ENCODE data around the gene NRL. TPM values are rescaled to one million over a fixed set of nuclear protein-coding genes. Genes with fewer than 3 reads are reported as not detected.

Gene NRL
- total RNA-seq, 1 experiment from 2014 or later: 0.66 TPM

- Histone ChIP-seq H3K4me3 (replicated peaks in 1 of 2; ENCODE audit: low read depth in 1 of 2, low read length in 2 of 2) (no peak overlapping the region), H3K79me2 (ENCODE audit: insufficient read depth, low read length) (no peaks in the 10 kb centered on the region), H3K4me1 (ENCODE audit: control insufficient read depth in 1 of 2, insufficient read depth in 2 of 2, low read length in 2 of 2) (peaks cover 4 to 5% of the 10 kb centered on the region in 2 experiments; a peak in 3 of 4 replicates), H3K27me3 (ENCODE audit: insufficient read depth, low read length) (no peaks in the 10 kb centered on the region), H3K27ac (ENCODE audit: low read depth, low read length) (no peak overlapping the region), H3K9ac (ENCODE audit: low read length) (no peak overlapping the region), H3K4me2 (ENCODE audit: low read length) (no peak overlapping the region), H3K9me3 (ENCODE audit: control insufficient read depth in 1 of 2, insufficient read depth in 1 of 2, low read depth in 1 of 2, low read length in 2 of 2) (peaks cover 0 to 5% of the 10 kb centered on the region in 2 experiments; a peak in 1 of 4 replicates), H2AFZ (ENCODE audit: low read depth, low read length, poor library complexity, severe bottlenecking) (no peak overlapping the region), H3K9me2 (ENCODE audit: insufficient read depth) (no peaks in the 10 kb centered on the region), H3K36me3 (ENCODE audit: control insufficient read depth in 1 of 2, insufficient read depth in 2 of 2, low read length in 2 of 2) (no peaks in the 10 kb centered on the region), H4K20me1 (ENCODE audit: insufficient read depth) (no peaks in the 10 kb centered on the region)
- RAD21 ChIA-PET (ENCODE audit: low non-redundant PET in 1 of 2, low total read pairs in 2 of 2, uncharacterized antibody in 2 of 2, unreplicated experiment in 2 of 2): no interaction called here
- DNase-seq (ENCODE audit: low read depth, low spot score) (no peak), ATAC-seq (no peak)
- intact Hi-C loops (cut with micrococcal nuclease): no loop called here
- TF ChIP-seq POLR2A (IDR thresholded peaks at IDR 0.05; ENCODE audit: borderline replicate concordance, extremely low read depth, insufficient read depth, insufficient read length) (no peak), EZH2 (IDR thresholded peaks at IDR 0.05) (no peak), JUND (IDR thresholded peaks at IDR 0.05) (no peak), CEBPB (IDR thresholded peaks at IDR 0.05; ENCODE audit: low read depth) (no peak), POLR2AphosphoS5 (IDR thresholded peaks at IDR 0.05; ENCODE audit: low read depth, low read length) (no peak)
- TF ChIP-seq, protein P1, sequence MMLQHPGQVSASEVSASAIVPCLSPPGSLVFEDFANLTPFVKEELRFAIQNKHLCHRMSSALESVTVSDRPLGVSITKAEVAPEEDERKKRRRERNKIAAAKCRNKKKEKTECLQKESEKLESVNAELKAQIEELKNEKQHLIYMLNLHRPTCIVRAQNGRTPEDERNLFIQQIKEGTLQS (IDR thresholded peaks at IDR 0.05): no peak
- CTCF ChIA-PET: no interaction called here
- no TSS peak for BruUV-seq (replicated peaks)
- POLR2A ChIA-PET: interaction anchor here (0.6 to 1.3 kb wide), 2 partner anchors 8 to 27 kb away, joined by 3 read pairs; no protein-coding TSS in a partner anchor
Measured at GRCh38 chr14:24100197-24100981, 14.4 kb downstream of the NRL start.

- no peaks in the 10 kb centered on the region for H3K9me3 ChIP-seq (ENCODE audit: control insufficient read depth in 1 of 2, insufficient read depth in 1 of 2, low read depth in 1 of 2, low read length in 2 of 2)
- H2AFZ ChIP-seq (ENCODE audit: low read depth, low read length, poor library complexity, severe bottlenecking): no peak overlapping the region
- no peak for ATAC-seq
- H3K4me2 ChIP-seq (ENCODE audit: low read length): no peak overlapping the region
- POLR2A ChIA-PET: no interaction called here
- H3K79me2 ChIP-seq (ENCODE audit: insufficient read depth, low read length): peaks cover 7% of the 10 kb centered on the region; the same call in 1 of the 2 replicates
- CTCF ChIA-PET: no interaction called here
- H3K27ac ChIP-seq (ENCODE audit: low read depth, low read length): no peak overlapping the region
- TF ChIP-seq FOSL1 (IDR thresholded peaks at IDR 0.05; ENCODE audit: low read depth): no peak
- TF ChIP-seq CBX3 (IDR thresholded peaks at IDR 0.05; ENCODE audit: low read depth): no peak
- TF ChIP-seq EZH2phosphoT487 (IDR thresholded peaks at IDR 0.05; ENCODE audit: borderline replicate concordance): no peak
- TF ChIP-seq REST (IDR thresholded peaks at IDR 0.05; ENCODE audit: low read depth): no peak
- no peak for TF ChIP-seq EZH2 (IDR thresholded peaks at IDR 0.05)
- no peak for TF ChIP-seq SRF (IDR thresholded peaks at IDR 0.05; ENCODE audit: low read depth)
- TF ChIP-seq ZNF274 (IDR thresholded peaks at IDR 0.05; ENCODE audit: low read depth, low read length): no peak
- TF ChIP-seq TCF7L2 (IDR thresholded peaks at IDR 0.05; ENCODE audit: borderline replicate concordance, extremely low read depth, insufficient read depth, insufficient read length): no peak
- TF ChIP-seq ELF1 (IDR thresholded peaks at IDR 0.05; ENCODE audit: borderline replicate concordance, low read depth): no peak
- no peak for TF ChIP-seq ZFX (IDR thresholded peaks at IDR 0.05)
- no peak for TF ChIP-seq RAD21 (IDR thresholded peaks at IDR 0.05; ENCODE audit: low read depth)
- H4K20me1 ChIP-seq (ENCODE audit: insufficient read depth): no peaks in the 10 kb centered on the region
- intact Hi-C loops (cut with micrococcal nuclease): loop anchor here (10.0 kb wide), 1 partner anchor 114 kb away; the partner anchor contains the start of gene DHRS4L2
- H3K9me2 ChIP-seq (ENCODE audit: insufficient read depth): no peaks in the 10 kb centered on the region
- H3K9ac ChIP-seq (ENCODE audit: low read length): no peak overlapping the region
- DNase-seq (ENCODE audit: low read depth, low spot score): no peak
- H3K36me3 ChIP-seq (ENCODE audit: control insufficient read depth in 1 of 2, insufficient read depth in 2 of 2, low read length in 2 of 2): no peaks in the 10 kb centered on the region
- BruUV-seq (replicated peaks): no TSS peak
- RAD21 ChIA-PET (ENCODE audit: low non-redundant PET in 1 of 2, low total read pairs in 2 of 2, uncharacterized antibody in 2 of 2, unreplicated experiment in 2 of 2): no interaction called here
- H3K27me3 ChIP-seq (ENCODE audit: insufficient read depth, low read length): no peaks in the 10 kb centered on the region
- H3K4me3 ChIP-seq (replicated peaks in 1 of 2; ENCODE audit: low read depth in 1 of 2, low read length in 2 of 2): no peak overlapping the region
- peaks cover 6 to 11% of the 10 kb centered on the region in 2 experiments; a peak in 3 of 4 replicates for H3K4me1 ChIP-seq (ENCODE audit: control insufficient read depth in 1 of 2, insufficient read depth in 2 of 2, low read length in 2 of 2)
Measured at GRCh38 chr14:24098927-24099813, 15.6 kb downstream of the NRL start.

Measured in HCT116 (cell line).